ENCODE results near the gene COL16A1. TPM values are rescaled to one million over a fixed set of nuclear protein-coding genes. Genes with fewer than 3 reads are reported as not detected.

The COL16A1 gene
- polyA plus RNA-seq, 1 of the 3 experiments (the other 2 are of a cell fraction) = 10.4 TPM

DNA sequence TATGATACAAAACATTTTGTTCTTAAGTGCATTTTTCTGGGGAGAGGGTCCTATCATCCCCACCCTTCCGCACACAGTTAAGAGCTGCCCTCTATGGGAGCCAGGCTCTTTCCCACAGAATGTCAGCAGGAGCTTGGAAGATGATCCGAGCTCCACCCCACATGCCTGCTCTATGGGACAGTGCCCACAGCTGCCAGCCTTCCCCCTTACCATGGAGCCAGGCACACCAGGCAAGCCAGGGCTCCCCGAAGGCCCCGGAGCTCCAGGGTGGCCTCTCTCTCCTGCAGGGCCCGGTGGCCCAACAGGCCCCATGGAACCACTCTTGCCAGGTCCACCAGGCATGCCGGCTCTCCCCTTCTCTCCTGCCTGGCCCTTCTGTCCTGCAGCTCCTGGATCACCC is 48.7 kb downstream of the COL16A1 start:
- Histone ChIP-seq H4K20me1 (ENCODE audit: insufficient read depth) (no peaks in the 10 kb centered on the region), H3K36me3 (replicated peaks in 1 of 2; ENCODE audit: control insufficient read depth in 1 of 2, insufficient read depth in 2 of 2, low read length in 1 of 2) (peaks cover 0 to 3% of the 10 kb centered on the region in 2 experiments), H3F3A (replicated peaks; ENCODE audit: insufficient read depth) (no peaks in the 10 kb centered on the region), H3K4me2 (no peak overlapping the region), H3K27ac (ENCODE audit: low read depth in 2 of 2, low read length in 1 of 2) (no peak overlapping the region), H3K9me3 (no peaks in the 10 kb centered on the region), H2AFZ (ENCODE audit: low read depth) (no peak overlapping the region), H3K27me3 (ENCODE audit: insufficient read depth) (no peaks in the 10 kb centered on the region), H3K4me1 (ENCODE audit: control insufficient read depth in 1 of 2, insufficient read depth in 2 of 2, low read depth in 1 of 2, low read length in 1 of 2) (peaks cover 0 to 10% of the 10 kb centered on the region in 2 experiments; a peak in 2 of 4 replicates), H3K79me2 (ENCODE audit: insufficient read depth) (no peaks in the 10 kb centered on the region), H3K4me3 (ENCODE audit: low read depth in 2 of 2, low read length in 1 of 2) (no peak overlapping the region), H3K9me2 (no peaks in the 10 kb centered on the region), H3K9ac (no peak overlapping the region)
- DNase-seq = no peak
- no peak for TF ChIP-seq TAF1 (IDR thresholded peaks at IDR 0.05; ENCODE audit: borderline replicate concordance, low read depth, low read length)
- TF ChIP-seq MXI1 (IDR thresholded peaks at IDR 0.05; ENCODE audit: low read depth, low read length) = no peak
- no peak for TF ChIP-seq TEAD4 (IDR thresholded peaks at IDR 0.05; ENCODE audit: borderline replicate concordance, insufficient read depth)
- TF ChIP-seq EP300 (IDR thresholded peaks at IDR 0.05; ENCODE audit: borderline replicate concordance in 1 of 2, low read depth in 1 of 2, low read length in 1 of 2) = no peak
- TF ChIP-seq JUND (IDR thresholded peaks at IDR 0.05) = no peak
- TF ChIP-seq, protein P1, sequence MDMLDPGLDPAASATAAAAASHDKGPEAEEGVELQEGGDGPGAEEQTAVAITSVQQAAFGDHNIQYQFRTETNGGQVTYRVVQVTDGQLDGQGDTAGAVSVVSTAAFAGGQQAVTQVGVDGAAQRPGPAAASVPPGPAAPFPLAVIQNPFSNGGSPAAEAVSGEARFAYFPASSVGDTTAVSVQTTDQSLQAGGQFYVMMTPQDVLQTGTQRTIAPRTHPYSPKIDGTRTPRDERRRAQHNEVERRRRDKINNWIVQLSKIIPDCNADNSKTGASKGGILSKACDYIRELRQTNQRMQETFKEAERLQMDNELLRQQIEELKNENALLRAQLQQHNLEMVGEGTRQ (IDR thresholded peaks at IDR 0.05; ENCODE audit: borderline replicate concordance, low read depth, low read length) = no peak
- no peak for TF ChIP-seq FOSL2 (IDR thresholded peaks at IDR 0.05; ENCODE audit: borderline replicate concordance, low read depth)
- TF ChIP-seq RCOR1 (IDR thresholded peaks at IDR 0.05; ENCODE audit: low read length) = no peak
- TF ChIP-seq NFIC (IDR thresholded peaks at IDR 0.05; ENCODE audit: borderline replicate concordance) = no peak
- no peak for TF ChIP-seq GATA2 (CRISPR knock-in tag; IDR thresholded peaks at IDR 0.05)
- TF ChIP-seq RFX5 (IDR thresholded peaks at IDR 0.05; ENCODE audit: low read length) = no peak
- no peak for TF ChIP-seq POLR2AphosphoS5 (IDR thresholded peaks at IDR 0.05; ENCODE audit: low read depth, low read length)
- TF ChIP-seq REST (IDR thresholded peaks at IDR 0.05; ENCODE audit: low read depth, low read length) = no peak
- TF ChIP-seq ZBTB33 (IDR thresholded peaks at IDR 0.05; ENCODE audit: borderline replicate concordance, low read depth) = no peak
- no peak for TF ChIP-seq NRF1 (IDR thresholded peaks at IDR 0.05; ENCODE audit: low read depth, low read length)
- TF ChIP-seq FOXJ3 (CRISPR knock-in tag; IDR thresholded peaks at IDR 0.05) = no peak
- TF ChIP-seq RXRA (IDR thresholded peaks at IDR 0.05; ENCODE audit: borderline replicate concordance, low read depth) = no peak
- no peak for TF ChIP-seq YY1 (IDR thresholded peaks at IDR 0.05; ENCODE audit: low read depth)
- WGBS (ENCODE audit: low lambda C conversion rate) = 72% methylated on average over 6 of the region's 6 CpGs
- ChIA-PET CTCF (interaction anchor here (0.6 to 1.4 kb wide), 3 partner anchors 9 to 472 kb away, joined by 3 to 4 read pairs (median 3); no protein-coding TSS in a partner anchor), POLR2A (interaction anchor here (0.6 kb wide), 1 partner anchor 281 kb away, joined by 3 read pairs; no protein-coding TSS in a partner anchor)

Data from SK-N-SH (cell line).